Breast epithelium (tissue), 3 donors: ENCODE results near the gene SEMA3E.

Source experiments
- POLR2A ChIP-seq: fragments of 450-650 bp; IDR thresholded peaks from one replicate; pipeline ENCODE4 v1.6.1; 2016; ENCODE audit warnings: antibody characterized with exemption, mild to moderate bottlenecking, moderate library complexity
- POLR2AphosphoS5 ChIP-seq, 3 donors: sonication (generic); formaldehyde crosslinking; IDR thresholded peaks; one replicate each; pipeline ENCODE4 v1.6.1; 2017; ENCODE audit warnings: antibody characterized with exemption in 3 of 3

GRCh38 chr7:83603649-83604048, 45.3 kb downstream of the SEMA3E start:
- no peak for TF ChIP-seq POLR2A
- no peak for TF ChIP-seq POLR2AphosphoS5 (IDR thresholded peaks at IDR 0.05)
